HG02852 (cell line): ENCODE measurements around the gene KIF23.
A peak's percentile ranks its signal among the peaks of the same experiment; 100 is the strongest.

Experiments
- ATAC-seq: cut with Tn5 transposase; IDR thresholded peaks from one replicate; pipeline ENCODE4 v1.9.1; 2021; ENCODE audit warnings: mild to moderate bottlenecking, moderate library complexity; ENCODE audit not compliant: unreplicated experiment

KIF23 gene

DNA sequence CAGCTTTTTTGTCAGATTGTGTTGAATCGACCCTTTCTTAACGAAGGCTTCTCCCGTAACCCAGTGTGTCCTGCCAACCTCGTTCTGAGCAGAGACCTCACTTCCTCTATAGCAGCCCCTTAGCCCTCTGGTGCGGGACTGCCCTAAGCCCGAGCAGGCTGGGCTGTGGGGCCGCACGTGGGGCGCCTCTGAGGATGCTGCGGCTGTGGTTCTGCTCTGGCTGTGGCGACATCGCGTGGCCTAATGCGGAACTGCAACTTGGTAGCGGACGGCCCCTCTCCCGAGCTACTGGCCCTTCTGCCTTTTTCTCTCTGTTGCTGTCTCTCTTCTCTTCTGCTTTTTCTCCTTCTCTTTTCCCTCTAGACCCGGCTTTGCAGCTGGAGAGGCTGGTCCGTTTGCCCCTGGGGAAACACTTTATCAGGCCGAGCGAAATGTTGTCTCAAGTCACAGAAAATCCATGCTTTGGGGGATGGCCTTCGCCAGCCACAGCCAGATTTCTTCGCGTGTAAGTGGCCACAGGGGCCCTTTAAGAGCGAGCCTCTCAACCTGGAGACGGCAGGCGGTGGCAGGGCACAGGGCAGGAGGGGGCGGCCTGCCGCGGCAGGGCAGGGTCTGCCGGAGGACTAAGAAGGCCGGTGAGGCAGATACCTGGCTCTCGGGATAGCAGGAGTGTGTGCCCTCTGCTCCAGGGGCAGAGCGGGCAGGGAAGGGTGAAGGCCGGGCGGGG lies 19.4 kb upstream of the KIF23 start:
- ATAC-seq, result peak; percentile 68

DNA sequence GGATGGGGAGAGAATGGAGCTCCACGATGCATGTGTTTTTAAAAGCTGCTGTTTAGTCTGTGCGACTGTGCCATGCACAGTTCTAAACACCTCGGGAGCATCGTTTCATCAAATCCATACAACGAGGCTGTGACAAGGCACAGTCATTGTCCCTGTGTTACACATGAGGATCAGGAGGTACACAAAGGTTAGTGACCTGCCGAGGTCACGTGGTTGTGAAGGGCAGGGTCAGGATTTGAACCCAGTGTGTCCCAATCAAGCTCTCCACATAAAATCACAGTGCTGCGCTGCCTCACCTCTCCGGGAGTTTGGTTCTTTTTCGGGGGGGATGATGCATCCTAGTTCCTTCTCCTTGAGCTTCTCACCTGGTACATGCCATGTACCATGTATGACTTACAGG lies 18.7 kb upstream of the KIF23 start:
- no peak for ATAC-seq

- ATAC-seq, result no peak
These were observed 18.2 kb upstream of the KIF23 start for GRCh38 chr15:69395991-69396390.

- ATAC-seq, result no peak
These were observed 15.7 kb upstream of the KIF23 start for GRCh38 chr15:69398491-69398891.

- no peak for ATAC-seq
These were observed 13.3 kb upstream of the KIF23 start for GRCh38 chr15:69400850-69401249.

GRCh38 chr15:69402816-69403215 lies 11.3 kb upstream of the KIF23 start:
- ATAC-seq, result no peak

DNA sequence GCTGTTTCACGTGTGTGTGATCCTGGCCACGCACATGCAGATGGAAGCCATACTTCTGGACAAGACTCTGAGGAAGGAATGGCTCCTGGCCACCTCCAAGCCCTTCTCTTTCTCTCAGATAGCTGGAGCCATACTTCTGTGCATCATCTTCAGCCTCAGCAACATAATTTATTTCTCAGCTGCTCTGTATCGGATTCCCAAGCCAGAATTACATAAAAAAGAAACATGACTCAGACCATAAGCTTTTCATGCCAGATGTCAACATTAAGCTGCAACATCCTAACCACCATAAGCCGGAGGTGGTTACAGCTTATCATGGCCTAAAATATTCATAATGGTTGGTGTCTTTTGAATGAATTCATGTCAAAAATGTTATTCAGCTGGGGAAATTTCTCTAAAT lies 10.6 kb upstream of the KIF23 start:
- no peak for ATAC-seq

- no peak for ATAC-seq
These were observed 9.0 kb upstream of the KIF23 start for GRCh38 chr15:69405110-69405509.

GRCh38 chr15:69407719-69408400 lies 6.3 kb upstream of the KIF23 start:
- ATAC-seq, result no peak

GRCh38 chr15:69408841-69409240 lies 5.3 kb upstream of the KIF23 start:
- ATAC-seq, result no peak

DNA sequence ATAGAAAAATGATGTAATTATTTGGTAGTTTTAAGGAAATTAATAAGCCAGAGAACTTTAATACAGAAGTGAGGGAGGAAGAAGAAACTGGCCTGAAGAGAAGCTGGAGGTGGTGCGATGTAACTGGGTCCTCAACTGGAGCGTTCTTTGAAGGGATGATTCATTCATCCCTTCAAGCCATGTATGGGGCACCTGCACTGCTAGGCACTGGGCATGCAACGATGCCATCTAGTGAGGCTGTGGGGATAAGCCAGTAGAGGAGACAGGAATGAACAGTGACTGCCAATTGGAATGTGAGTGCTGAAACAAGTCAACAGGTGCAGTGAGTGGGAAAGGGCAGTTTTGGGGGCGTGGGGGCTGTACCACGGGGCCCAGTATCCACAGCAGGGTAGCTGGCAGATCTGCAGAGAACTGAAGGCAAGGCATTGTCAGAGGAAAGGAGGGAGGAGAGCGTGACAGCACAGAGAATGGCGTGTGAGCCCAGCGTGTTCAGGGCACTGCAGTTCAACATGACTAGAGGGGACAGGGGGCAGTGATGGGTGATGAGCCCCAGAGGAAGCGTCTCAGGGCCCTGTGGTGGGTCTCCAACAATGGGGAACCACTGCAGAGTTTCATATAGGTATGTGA lies 3.8 kb upstream of the KIF23 start:
- no peak for ATAC-seq

- ATAC-seq, result no peak
These were observed 1.9 kb upstream of the KIF23 start for GRCh38 chr15:69412274-69412673.

GRCh38 chr15:69412701-69413100 lies 1.4 kb upstream of the KIF23 start:
- ATAC-seq, result no peak

DNA sequence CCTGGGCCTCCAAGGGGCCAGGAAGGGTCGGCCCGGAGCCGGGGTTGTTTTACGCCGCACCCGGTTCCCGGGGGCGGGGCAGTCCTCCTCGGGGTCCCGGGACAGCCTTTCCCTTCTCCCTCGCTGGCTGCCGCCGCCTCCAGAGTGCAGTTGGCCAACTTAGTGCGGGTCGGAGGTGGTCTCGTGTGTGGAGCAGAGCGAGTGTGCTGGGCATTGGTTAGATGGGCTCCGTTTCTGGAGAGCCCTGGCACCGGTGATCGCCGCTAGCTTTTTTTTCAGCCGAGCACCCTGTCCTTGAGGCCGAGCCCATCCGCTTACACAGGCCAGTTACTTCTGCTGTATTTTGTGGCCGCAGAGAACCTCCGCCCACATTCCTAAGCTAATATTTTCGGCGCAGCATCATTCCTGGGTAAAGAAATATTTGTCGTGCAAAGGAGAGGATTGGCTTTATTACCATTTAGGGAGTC lies 585 bp downstream of the KIF23 start:
- ATAC-seq, result peak; percentile 39

GRCh38 chr15:69415381-69415780 lies 1.2 kb downstream of the KIF23 start:
- no peak for ATAC-seq

GRCh38 chr15:69417581-69417980 lies 3.4 kb downstream of the KIF23 start:
- ATAC-seq, result no peak

GRCh38 chr15:69421498-69421897 lies 7.3 kb downstream of the KIF23 start:
- no peak for ATAC-seq

DNA sequence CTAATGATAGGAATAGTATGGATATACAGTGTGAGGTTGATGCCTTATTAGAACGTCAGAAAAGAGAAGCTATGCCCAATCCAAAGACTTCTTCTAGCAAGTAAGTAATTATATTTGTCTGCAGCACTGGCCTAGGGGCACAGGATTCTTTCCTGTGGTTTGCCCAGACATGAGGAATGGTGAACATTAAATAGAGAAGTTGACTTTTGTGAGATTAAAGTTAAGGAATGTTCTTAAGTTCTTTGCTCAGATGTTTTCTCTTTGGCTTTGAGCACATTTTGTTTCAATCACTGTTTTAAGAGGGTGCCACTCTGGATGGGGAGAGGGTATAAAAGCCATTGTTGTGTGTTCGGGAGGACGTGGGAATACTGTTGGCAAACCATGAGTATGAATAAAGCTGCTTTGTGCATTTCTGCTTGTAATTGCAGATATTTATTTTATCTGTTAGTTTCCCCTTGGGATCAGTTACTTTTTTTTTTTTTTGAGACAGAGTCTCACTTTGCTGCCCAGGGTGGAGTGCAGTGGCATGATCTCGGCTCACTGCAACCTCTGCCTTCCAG lies 8.3 kb downstream of the KIF23 start:
- no peak for ATAC-seq

DNA sequence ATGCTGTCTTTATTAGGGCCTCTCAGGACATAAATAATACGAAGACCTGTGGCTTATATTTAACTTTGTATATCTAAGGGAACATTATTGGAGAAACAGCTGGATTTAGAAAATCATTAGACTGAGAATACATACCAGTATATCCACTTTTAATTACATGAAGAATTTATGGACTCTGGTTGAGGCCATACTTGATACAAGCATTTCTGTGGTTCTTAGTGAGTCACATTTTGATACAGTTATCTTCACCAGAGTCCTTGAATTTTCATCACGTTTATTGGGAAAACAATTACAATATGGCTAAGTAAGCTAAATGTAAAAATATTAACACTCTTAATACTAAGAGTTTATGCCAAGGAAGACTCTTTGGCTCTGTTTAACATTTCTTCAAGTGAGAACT lies 9.9 kb downstream of the KIF23 start:
- no peak for ATAC-seq

DNA sequence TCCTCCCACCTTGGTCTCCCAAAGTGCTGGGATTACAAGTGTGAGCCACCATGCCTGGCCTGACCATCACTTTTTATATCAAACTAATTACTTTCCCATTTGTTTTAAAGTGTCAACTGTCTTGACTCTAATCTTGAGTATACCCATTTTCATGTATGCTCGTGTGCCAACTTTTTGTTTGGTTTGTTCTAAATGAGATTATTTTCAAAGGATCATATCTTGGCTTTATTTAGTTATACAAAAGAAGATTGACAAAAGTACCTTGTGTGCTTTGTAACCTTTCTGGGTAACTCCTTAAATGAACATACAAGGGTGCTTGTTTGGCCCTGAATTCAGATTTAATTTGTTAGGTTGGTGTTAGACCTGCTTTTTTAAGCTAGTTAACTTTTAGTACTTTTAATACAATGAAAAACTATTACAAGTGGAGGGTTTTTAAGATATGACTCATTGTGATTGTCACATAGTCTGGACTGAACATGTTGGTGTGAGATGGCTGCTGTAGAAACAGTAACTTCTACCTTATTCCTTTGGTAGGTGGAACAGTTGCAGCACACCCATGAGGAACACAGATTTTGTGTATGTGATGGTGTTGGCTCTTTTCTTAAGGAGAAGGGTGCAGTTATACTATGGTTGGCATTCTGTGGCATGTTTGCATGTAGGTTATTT lies 10.7 kb downstream of the KIF23 start:
- ATAC-seq, result no peak

DNA sequence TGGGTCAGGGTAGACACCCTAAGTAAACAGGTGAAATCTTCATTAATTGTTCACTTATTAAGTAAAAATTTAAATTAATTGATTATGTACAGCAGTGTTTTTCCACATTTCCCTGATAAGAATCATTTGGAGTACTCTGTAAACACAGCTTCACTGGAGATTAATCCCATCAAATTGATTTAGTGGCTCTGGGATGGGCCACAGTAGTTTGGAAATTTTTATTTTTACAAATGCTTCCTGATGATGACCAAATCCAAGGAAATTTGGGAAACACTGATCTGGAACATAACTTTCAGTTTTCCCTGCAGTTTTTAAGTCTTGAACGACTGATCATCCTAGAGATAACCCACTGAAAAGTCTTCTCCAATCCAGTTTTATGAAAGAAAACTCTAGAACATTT lies 19.7 kb downstream of the KIF23 start:
- ATAC-seq, result no peak
